ENCODE data around the gene ESYT3. TPM values are rescaled to one million over a fixed set of nuclear protein-coding genes. Genes with fewer than 3 reads are reported as not detected.

The ESYT3 gene
- total and polyA plus RNA-seq, 9 of the 15 experiments (the other 6 are each of a cell fraction or from before 2014, with no cell fraction given) = not detected

DNA sequence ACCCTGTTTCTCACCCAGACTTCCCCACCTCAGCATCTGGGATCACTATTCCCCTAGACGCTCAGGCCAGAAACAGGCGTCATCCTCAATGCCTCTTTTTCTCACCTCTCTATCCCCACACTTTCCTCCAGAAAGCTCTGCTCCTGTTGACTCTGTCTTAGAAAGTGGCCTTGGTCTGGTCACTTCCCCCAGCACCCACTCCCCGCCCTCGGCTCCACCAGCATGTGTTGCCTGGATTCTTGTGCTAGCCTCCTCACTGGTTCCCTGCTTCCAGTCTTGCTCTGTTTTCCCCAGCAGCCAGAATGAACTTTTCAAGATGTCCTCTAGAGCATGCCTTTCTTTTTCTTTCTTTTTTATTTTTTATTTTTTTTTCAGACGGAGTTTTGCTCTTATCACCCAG is 39.7 kb upstream of the ESYT3 start:
- no peak overlapping the region for H3K9ac ChIP-seq (ENCODE audit: insufficient read depth in 1 of 2, low read depth in 2 of 2, low read length in 2 of 2)
- CTCF ChIA-PET (ENCODE audit: low intra/inter-chr PET ratio) = no interaction called here
- BruUV-seq (replicated peaks) = no TSS peak
- H3K79me2 ChIP-seq (ENCODE audit: control insufficient read depth, insufficient read depth, low read length) = no peaks in the 10 kb centered on the region
- peaks cover 0 to 21% of the 10 kb centered on the region in 2 experiments; a peak in 2 of 5 replicates for H3K27me3 ChIP-seq (ENCODE audit: control insufficient read depth in 2 of 2, insufficient read depth in 2 of 2, low read length in 2 of 2)
- H3K4me1 ChIP-seq (replicated peaks in 1 of 2; ENCODE audit: control insufficient read depth in 2 of 2, insufficient read depth in 2 of 2, low read length in 2 of 2) = no peaks in the 10 kb centered on the region
- no peak overlapping the region for H2AFZ ChIP-seq (ENCODE audit: low read depth, low read length)
- no peaks in the 10 kb centered on the region for H3K9me1 ChIP-seq (ENCODE audit: control insufficient read depth, insufficient read depth, low read length)
- H4K20me1 ChIP-seq (replicated peaks; ENCODE audit: control insufficient read depth, insufficient read depth, low read length) = no peaks in the 10 kb centered on the region
- ATAC-seq (no peak), FAIRE-seq (no peak), DNase-seq (ENCODE audit: extremely low read depth in 1 of 4, low spot score in 3 of 4) (no peak)
- intact Hi-C loops (cut with micrococcal nuclease) = no loop called here
- H3K4me2 ChIP-seq (ENCODE audit: insufficient read depth, low read length) = no peak overlapping the region
- no peak overlapping the region for H3K4me3 ChIP-seq
- H3K27ac ChIP-seq (ENCODE audit: extremely low read depth, low read depth, low read length) = no peak overlapping the region
- no peaks in the 10 kb centered on the region for H3K9me3 ChIP-seq (replicated peaks; ENCODE audit: control insufficient read depth, insufficient read depth, low read depth, low read length)
- H3K36me3 ChIP-seq (ENCODE audit: control insufficient read depth, insufficient read depth, low read length) = no peaks in the 10 kb centered on the region
- in situ Hi-C loops (cut with MboI) = no loop called here
- POLR2A ChIA-PET = no interaction called here
- WGBS (ENCODE audit: insufficient coverage, low coverage, missing lambda C conversion rate) = 26% methylated on average over 4 of the region's 5 CpGs
- TF ChIP-seq, protein P1, sequence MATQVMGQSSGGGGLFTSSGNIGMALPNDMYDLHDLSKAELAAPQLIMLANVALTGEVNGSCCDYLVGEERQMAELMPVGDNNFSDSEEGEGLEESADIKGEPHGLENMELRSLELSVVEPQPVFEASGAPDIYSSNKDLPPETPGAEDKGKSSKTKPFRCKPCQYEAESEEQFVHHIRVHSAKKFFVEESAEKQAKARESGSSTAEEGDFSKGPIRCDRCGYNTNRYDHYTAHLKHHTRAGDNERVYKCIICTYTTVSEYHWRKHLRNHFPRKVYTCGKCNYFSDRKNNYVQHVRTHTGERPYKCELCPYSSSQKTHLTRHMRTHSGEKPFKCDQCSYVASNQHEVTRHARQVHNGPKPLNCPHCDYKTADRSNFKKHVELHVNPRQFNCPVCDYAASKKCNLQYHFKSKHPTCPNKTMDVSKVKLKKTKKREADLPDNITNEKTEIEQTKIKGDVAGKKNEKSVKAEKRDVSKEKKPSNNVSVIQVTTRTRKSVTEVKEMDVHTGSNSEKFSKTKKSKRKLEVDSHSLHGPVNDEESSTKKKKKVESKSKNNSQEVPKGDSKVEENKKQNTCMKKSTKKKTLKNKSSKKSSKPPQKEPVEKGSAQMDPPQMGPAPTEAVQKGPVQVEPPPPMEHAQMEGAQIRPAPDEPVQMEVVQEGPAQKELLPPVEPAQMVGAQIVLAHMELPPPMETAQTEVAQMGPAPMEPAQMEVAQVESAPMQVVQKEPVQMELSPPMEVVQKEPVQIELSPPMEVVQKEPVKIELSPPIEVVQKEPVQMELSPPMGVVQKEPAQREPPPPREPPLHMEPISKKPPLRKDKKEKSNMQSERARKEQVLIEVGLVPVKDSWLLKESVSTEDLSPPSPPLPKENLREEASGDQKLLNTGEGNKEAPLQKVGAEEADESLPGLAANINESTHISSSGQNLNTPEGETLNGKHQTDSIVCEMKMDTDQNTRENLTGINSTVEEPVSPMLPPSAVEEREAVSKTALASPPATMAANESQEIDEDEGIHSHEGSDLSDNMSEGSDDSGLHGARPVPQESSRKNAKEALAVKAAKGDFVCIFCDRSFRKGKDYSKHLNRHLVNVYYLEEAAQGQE (IDR thresholded peaks at IDR 0.05; ENCODE audit: borderline replicate concordance) = no peak
- TF ChIP-seq, protein P1 (CRISPR knock-in tag; IDR thresholded peaks at IDR 0.05; ENCODE audit: low read depth) = no peak
- TF ChIP-seq HLTF (IDR thresholded peaks at IDR 0.05) (no peak), L3MBTL2 (IDR thresholded peaks at IDR 0.05) (no peak), ZNF785 (CRISPR knock-in tag; IDR thresholded peaks at IDR 0.05) (no peak), ZNF584 (CRISPR knock-in tag; IDR thresholded peaks at IDR 0.05; ENCODE audit: low read depth) (no peak)

Data from K562 (cell line).